Chondrocyte (in vitro differentiated cells): ENCODE data around the gene CAPN5. TPM values are rescaled to one million over a fixed set of nuclear protein-coding genes. Genes with fewer than 3 reads are reported as not detected.
A peak's percentile ranks its signal among the peaks of the same experiment; 100 is the strongest.

ENCODE experiments used
- DNase-seq: peaks from one replicate; pipeline ENCODE4 v3.0.0; 2021; ENCODE audit warnings: mixed read lengths, low spot score
- H3K27ac Mint-ChIP-seq: one replicate; pipeline ENCODE4 v1.8.0; 2021; ENCODE audit warnings: mild to moderate bottlenecking, moderate library complexity, mixed read lengths; ENCODE audit not compliant: unreplicated experiment
- H3K27me3 Mint-ChIP-seq: 2 replicates; pipeline ENCODE4 v1.8.0; 2021; ENCODE audit warnings: low read depth, mixed read lengths
- H3K36me3 Mint-ChIP-seq: 2 replicates; pipeline ENCODE4 v1.8.0; 2021; ENCODE audit warnings: low read depth, mixed read lengths
- H3K4me1 Mint-ChIP-seq: 2 replicates; pipeline ENCODE4 v1.8.0; 2021; ENCODE audit warnings: low read depth, mild to moderate bottlenecking, mixed read lengths
- H3K4me3 Mint-ChIP-seq: one replicate; pipeline ENCODE4 v1.8.0; 2021; ENCODE audit warnings: mild to moderate bottlenecking, moderate library complexity, mixed read lengths; ENCODE audit not compliant: unreplicated experiment
- H3K9me3 Mint-ChIP-seq: 2 replicates; pipeline ENCODE4 v1.8.0; 2021; ENCODE audit warnings: low read depth, mixed read lengths
- total RNA-seq: library from RNA; stranded (reverse); gene quantifications from 3 replicates; pipeline ENCODE4 v1.2.1, GENCODE V29; 2021
- TF ChIP-seq, protein P1 (sequence below): fragments of 200-600 bp; sonication (generic); IDR thresholded peaks from 2 replicates; pipeline ENCODE4 v1.5.0; 2021; ENCODE audit warnings: antibody characterized with exemption, mild to moderate bottlenecking, moderate library complexity

The CAPN5 gene
- total RNA-seq, 1 donor from 2014 or later = 11.9 TPM

DNA sequence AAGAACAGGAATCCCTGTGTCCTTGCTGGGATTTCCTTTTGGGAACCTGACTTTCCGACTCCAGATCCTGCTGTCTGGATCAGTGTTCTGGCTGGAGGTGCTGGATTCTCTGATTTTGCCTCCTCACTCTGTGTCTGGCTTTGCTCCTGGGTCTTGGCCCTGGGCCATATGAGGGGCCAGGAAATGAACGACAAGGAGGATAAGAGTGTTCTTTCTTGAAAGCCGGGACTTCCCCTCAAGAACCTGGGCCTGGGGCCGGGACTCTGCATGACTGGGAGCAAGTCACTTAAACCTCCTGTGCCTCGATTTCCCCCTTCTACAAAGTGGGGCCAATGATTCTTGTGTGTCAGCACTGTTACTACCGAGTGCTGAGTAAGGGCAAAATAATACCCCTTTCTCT lies 58.4 kb downstream of the CAPN5 start:
- TF ChIP-seq, protein P1, sequence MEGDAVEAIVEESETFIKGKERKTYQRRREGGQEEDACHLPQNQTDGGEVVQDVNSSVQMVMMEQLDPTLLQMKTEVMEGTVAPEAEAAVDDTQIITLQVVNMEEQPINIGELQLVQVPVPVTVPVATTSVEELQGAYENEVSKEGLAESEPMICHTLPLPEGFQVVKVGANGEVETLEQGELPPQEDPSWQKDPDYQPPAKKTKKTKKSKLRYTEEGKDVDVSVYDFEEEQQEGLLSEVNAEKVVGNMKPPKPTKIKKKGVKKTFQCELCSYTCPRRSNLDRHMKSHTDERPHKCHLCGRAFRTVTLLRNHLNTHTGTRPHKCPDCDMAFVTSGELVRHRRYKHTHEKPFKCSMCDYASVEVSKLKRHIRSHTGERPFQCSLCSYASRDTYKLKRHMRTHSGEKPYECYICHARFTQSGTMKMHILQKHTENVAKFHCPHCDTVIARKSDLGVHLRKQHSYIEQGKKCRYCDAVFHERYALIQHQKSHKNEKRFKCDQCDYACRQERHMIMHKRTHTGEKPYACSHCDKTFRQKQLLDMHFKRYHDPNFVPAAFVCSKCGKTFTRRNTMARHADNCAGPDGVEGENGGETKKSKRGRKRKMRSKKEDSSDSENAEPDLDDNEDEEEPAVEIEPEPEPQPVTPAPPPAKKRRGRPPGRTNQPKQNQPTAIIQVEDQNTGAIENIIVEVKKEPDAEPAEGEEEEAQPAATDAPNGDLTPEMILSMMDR = no peak
- H3K4me1 Mint-ChIP-seq = peaks cover 10% of the 10 kb centered on the region
- no peaks in the 10 kb centered on the region for H3K9me3 Mint-ChIP-seq
- no peak for DNase-seq
- H3K36me3 Mint-ChIP-seq = peaks cover 13% of the 10 kb centered on the region
- H3K27ac Mint-ChIP-seq = no peak overlapping the region
- H3K4me3 Mint-ChIP-seq = no peak overlapping the region
- peaks cover 4% of the 10 kb centered on the region for H3K27me3 Mint-ChIP-seq

DNA sequence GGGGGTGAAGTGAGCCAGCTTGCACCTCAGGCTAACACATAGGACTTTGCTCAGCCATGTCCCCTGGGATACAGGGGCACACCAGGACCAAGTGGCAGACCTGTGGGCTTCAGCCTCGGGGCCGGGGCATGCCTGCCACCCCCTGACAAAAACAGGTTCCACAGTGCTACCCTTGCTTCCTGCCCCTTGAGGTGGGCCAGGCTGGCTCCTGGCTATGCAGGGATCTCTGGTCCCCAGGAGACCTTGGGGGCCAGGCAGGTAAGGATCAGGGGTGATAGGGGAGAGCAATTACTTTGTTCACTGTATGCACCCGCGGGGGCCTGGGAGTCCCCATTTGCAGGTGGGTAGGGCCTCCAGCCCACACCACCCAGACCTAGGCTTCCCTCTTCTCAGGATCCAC lies 58.9 kb downstream of the CAPN5 start:
- H3K4me3 Mint-ChIP-seq = no peak overlapping the region
- H3K9me3 Mint-ChIP-seq = no peaks in the 10 kb centered on the region
- H3K36me3 Mint-ChIP-seq = peaks cover 12% of the 10 kb centered on the region
- H3K27me3 Mint-ChIP-seq = peaks cover 4% of the 10 kb centered on the region
- H3K27ac Mint-ChIP-seq = no peak overlapping the region
- TF ChIP-seq, protein P1 = no peak
- peaks cover 10% of the 10 kb centered on the region for H3K4me1 Mint-ChIP-seq
- DNase-seq = no peak

DNA sequence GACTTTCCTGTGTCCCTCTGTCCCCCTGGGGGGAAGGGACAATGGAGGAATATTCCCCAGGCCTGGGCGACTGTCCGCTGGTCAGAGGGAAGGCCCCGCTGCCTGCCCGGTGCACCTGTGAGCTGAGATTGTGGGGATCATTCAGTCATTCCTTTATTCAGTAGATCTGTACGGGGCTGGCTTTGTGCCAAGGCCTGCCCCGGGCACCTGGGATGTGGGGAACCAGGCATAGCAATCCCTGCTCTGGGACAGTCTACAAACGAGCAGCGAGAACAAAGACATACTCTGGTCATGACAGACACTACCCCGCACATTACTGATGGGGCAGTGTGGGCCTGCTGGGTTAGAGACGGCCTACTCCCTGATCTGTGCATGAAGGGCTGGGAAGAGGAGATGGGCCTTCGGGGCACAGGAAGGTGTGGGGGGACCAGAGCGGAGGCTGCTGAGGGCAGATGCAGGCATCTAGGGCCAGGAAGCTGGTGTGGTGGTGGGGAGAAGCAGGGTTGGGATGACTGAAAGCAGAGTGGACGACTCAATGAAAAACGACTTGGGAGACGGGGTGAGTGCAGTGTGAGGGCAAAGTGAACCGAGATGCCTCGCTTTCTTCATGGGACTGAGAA lies 59.5 kb downstream of the CAPN5 start:
- Mint-ChIP-seq H3K4me3 (peak overlapping the region; percentile 51), H3K4me1 (peaks cover 10% of the 10 kb centered on the region), H3K27ac (no peak overlapping the region), H3K9me3 (no peaks in the 10 kb centered on the region), H3K27me3 (peaks cover 4% of the 10 kb centered on the region), H3K36me3 (peaks cover 8% of the 10 kb centered on the region)
- no peak for DNase-seq
- TF ChIP-seq, protein P1 = no peak

DNA sequence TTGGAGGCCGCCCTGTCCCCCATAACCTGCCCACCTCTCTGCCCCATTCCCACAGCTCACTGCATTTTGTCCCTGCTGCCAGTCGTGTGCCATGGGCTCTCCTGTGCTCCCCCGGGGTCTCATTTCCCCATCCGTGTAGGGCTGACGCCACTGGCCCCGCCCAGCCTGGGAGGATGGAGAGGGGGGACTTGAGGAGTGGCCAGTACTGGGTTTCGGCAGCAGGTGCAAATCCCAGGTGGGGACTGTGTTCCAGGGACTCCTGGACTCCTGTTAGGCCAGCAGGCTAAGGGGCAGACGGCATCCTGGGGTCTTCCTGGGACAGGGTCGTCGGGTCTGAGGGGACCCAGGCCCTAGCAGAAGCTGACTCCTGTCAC lies 60.1 kb downstream of the CAPN5 start:
- Mint-ChIP-seq H3K9me3 (no peaks in the 10 kb centered on the region), H3K4me3 (peak overlapping the region; percentile 67), H3K27me3 (peaks cover 4% of the 10 kb centered on the region), H3K27ac (no peak overlapping the region), H3K36me3 (peaks cover 8% of the 10 kb centered on the region), H3K4me1 (peaks cover 10% of the 10 kb centered on the region)
- no peak for DNase-seq
- TF ChIP-seq, protein P1 = no peak

DNA sequence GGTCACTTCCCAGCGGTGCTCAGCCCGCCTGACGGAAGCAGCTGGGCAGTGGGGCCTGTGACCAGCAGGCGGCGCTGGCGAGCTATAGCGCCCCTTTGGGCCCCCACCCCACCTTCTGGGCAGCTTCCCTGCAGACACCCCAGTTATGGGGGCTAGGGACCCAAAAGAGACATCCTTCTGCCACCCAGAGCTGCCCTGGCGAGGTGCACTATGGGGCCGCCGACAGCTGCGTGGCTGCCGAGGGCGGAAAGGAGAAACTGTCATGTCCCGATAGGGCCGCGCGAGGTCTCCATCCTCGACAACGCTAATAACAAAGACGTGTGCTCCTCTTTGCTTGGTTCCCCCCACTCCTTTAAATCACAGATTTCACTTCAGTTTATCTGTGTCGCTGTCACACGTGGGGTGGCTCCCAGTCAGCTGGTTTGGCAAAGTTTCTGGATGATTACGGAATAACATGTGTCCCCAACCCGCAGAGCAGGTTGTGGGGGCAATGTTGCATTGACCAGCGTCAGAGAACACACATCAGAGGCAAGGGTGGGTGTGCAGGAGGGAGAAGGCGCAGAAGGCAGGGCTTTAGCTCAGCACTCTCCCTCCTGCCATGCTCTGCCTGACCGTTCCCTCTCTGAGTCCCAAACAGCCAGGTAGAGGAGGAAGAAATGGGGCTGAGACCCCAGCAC lies 60.6 kb downstream of the CAPN5 start:
- Mint-ChIP-seq H3K36me3 (peaks cover 8% of the 10 kb centered on the region), H3K4me3 (peak overlapping the region; percentile 67), H3K27me3 (peaks cover 4% of the 10 kb centered on the region), H3K27ac (no peak overlapping the region), H3K9me3 (no peaks in the 10 kb centered on the region), H3K4me1 (peaks cover 10% of the 10 kb centered on the region)
- DNase-seq = no peak
- TF ChIP-seq, protein P1 = peak; percentile 99
